HG02610 (cell line): ENCODE data around the gene ZNF670.
"Not testable (repeated sequence)": the region's sequence is repeated elsewhere in the genome, so short reads cannot be mapped to it uniquely, and the experiment has no call there.

Experiments
- ATAC-seq: cut with Tn5 transposase; IDR thresholded peaks from one replicate; pipeline ENCODE4 v1.9.1; 2021; ENCODE audit warnings: mild to moderate bottlenecking, moderate library complexity; ENCODE audit not compliant: unreplicated experiment

Gene ZNF670

GRCh38 chr1:247047702-247048101 lies 30.9 kb downstream of the ZNF670 start:
- ATAC-seq, result no peak

- ATAC-seq, result no peak
Observed at GRCh38 chr1:247047260-247047659, 31.4 kb downstream of the ZNF670 start.

GRCh38 chr1:247043406-247043805 lies 35.2 kb downstream of the ZNF670 start:
- no peak for ATAC-seq

- no peak for ATAC-seq
Observed at GRCh38 chr1:247037511-247038320, 40.9 kb downstream of the ZNF670 start.

- not testable (repeated sequence) for ATAC-seq
Observed at GRCh38 chr1:247032306-247032705, 46.3 kb downstream of the ZNF670 start.
